ENCODE results near the gene SIGLEC7.
A peak's percentile ranks its signal among the peaks of the same experiment; 100 is the strongest.
"Not testable (repeated sequence)": the region's sequence is repeated elsewhere in the genome, so short reads cannot be mapped to it uniquely, and the experiment has no call there.

The SIGLEC7 gene

DNA sequence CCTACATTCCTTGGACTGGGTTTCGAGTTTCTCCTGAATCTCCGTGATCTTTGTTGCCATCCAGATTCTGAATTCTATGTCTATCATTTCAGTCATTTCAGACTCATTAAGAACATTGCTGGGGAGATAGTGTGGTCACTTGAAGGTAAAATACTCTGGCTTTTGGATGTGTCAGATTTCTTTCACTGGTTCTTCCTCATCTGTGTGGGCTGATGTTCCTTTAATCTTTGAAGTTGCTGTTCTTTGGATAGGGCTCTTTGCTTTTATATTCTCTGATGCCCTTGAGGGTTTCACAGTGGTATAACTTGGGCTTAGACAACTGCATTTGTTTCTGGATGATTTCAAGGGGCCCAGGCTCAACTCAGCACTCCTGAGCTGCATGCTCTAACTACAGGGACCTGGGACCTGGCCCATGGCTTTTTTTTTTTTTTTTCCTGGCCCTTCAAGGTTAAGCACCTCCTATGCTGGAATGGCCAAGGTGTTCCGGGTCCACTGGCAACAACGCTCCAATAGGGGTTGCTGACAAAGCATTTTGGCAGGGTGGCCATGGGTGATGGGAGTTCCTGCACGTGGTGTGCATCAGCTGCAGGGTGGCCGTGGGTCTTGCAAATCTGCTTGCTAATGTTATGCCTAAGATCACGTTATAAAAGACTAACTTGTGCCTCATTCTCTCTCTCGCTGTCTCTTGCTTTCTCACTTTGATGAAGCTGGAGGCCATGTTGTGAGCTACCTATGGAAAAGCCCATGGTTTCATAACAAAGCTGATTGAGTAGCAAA is 5.9 kb upstream of the SIGLEC7 start:
- no peak overlapping the region for H3K4me3 ChIP-seq (ENCODE audit: low read length)
- no peaks in the 10 kb centered on the region for H3K36me3 ChIP-seq (ENCODE audit: control insufficient read depth, insufficient read depth, low read length)
- H3K9ac ChIP-seq (ENCODE audit: low read length) = no peak overlapping the region
- no peaks in the 10 kb centered on the region for H3K27me3 ChIP-seq (ENCODE audit: control insufficient read depth, insufficient read depth, low read length)
- H3K27ac ChIP-seq (ENCODE audit: low read depth, low read length) = no peak overlapping the region
- H3K4me1 ChIP-seq (ENCODE audit: control insufficient read depth, insufficient read depth, low read length) = no peaks in the 10 kb centered on the region

DNA sequence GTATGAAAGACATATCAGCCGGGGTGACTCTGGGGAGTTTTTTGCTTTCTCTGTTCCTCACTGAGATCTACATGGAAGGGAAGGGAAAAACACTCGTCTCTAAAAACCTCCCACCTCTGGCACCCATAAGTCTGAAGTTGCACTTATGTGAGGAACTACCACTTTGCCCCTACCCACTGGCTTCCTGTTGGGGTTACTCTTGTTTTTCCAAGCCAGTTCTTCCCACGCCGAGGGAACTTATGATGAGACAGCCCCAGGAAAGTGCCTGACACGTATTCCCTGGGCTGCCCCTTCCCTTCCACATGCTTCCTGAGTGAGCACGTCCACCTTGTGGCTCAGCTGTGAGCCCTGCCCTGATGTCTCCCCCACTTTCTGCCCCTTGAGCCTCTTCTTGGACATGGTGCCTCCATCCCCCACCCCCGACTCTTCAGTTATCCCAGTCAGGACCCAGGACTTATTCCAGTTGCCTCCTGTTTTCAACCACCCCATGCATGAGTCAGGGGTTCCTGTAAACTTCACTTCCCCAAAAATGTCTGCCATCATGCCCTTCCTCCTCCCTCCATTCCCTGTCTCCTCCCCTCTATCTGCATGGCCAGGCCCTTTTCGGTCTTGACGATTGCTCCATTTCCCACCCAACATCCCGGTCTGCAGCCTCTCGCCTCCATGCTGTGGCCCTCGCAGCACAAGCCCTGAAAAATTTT is 5.1 kb upstream of the SIGLEC7 start:
- H3K9ac ChIP-seq (ENCODE audit: low read length) = no peak overlapping the region
- H3K27ac ChIP-seq (ENCODE audit: low read depth, low read length) = no peak overlapping the region
- H3K36me3 ChIP-seq (ENCODE audit: control insufficient read depth, insufficient read depth, low read length) = no peaks in the 10 kb centered on the region

DNA sequence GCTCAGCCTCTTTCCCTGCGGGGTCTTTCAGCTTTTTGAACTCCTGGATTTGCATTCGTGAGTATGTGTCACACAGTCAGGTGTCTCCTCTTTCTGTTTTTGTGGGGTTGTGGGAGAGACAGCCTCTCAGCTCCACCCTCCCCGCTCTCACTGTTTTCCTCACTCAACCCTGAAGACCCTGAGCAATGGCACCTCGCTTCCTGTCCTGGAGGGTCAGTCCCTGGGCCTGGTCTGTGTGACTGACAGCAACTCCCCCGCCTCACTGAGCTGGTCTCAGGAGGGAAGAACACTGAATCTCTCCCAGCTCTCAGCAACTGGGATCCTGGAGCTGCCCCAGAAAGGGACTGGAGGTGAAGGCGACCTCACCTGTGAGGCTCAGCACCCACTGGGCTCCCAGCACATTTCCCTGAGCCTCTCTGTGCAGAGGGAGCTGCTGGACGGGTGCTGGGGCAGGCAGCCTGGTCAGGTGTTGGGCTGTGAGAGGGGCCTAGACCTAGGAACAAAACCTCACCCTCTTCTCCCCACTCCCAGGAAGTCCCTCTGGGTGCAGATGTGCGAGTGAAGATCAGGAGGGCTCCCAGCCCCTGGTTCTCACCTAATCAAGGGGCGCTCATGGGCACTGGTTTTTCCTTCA is 4.2 kb upstream of the SIGLEC7 start:
- Histone ChIP-seq H3K27me3 (ENCODE audit: control insufficient read depth, insufficient read depth, low read length) (no peaks in the 10 kb centered on the region), H3K4me3 (ENCODE audit: low read length) (no peak overlapping the region), H3K27ac (ENCODE audit: low read depth, low read length) (no peak overlapping the region), H3K36me3 (ENCODE audit: control insufficient read depth, insufficient read depth, low read length) (no peaks in the 10 kb centered on the region), H3K4me1 (ENCODE audit: control insufficient read depth, insufficient read depth, low read length) (no peaks in the 10 kb centered on the region), H3K9ac (ENCODE audit: low read length) (no peak overlapping the region)

More for the DNA sequence above, 5.1 kb upstream of the SIGLEC7 start:
- Histone ChIP-seq H3K4me1 (ENCODE audit: control insufficient read depth, insufficient read depth, low read length) (no peaks in the 10 kb centered on the region), H3K27me3 (ENCODE audit: control insufficient read depth, insufficient read depth, low read length) (no peaks in the 10 kb centered on the region), H3K4me3 (ENCODE audit: low read length) (no peak overlapping the region)

DNA sequence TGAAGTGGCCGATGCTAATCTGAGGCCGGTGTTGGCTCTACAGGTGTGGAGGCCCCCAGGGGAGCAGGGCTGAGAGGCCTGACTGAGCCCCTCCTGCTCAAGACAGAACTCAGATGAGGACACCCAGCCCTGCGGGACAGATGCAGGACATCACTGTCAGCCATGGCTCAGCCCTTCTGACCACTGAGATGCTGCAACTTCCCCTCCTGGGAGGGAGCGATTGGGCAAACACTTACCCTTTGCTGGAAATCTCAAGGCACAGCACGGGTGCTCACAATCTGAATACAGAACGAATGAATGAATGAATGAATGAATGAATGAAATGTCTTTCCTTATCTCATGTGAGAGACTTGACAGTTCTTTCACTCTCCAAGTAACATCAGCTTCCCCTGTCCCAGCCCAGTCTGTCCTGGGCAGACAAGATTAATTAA is 3.5 kb upstream of the SIGLEC7 start:
- H3K4me3 ChIP-seq (ENCODE audit: low read length) = no peak overlapping the region
- H3K9ac ChIP-seq (ENCODE audit: low read length) = no peak overlapping the region
- no peak overlapping the region for H3K27ac ChIP-seq (ENCODE audit: low read depth, low read length)
- H3K4me1 ChIP-seq (ENCODE audit: control insufficient read depth, insufficient read depth, low read length) = no peaks in the 10 kb centered on the region
- H3K27me3 ChIP-seq (ENCODE audit: control insufficient read depth, insufficient read depth, low read length) = no peaks in the 10 kb centered on the region
- no peaks in the 10 kb centered on the region for H3K36me3 ChIP-seq (ENCODE audit: control insufficient read depth, insufficient read depth, low read length)

DNA sequence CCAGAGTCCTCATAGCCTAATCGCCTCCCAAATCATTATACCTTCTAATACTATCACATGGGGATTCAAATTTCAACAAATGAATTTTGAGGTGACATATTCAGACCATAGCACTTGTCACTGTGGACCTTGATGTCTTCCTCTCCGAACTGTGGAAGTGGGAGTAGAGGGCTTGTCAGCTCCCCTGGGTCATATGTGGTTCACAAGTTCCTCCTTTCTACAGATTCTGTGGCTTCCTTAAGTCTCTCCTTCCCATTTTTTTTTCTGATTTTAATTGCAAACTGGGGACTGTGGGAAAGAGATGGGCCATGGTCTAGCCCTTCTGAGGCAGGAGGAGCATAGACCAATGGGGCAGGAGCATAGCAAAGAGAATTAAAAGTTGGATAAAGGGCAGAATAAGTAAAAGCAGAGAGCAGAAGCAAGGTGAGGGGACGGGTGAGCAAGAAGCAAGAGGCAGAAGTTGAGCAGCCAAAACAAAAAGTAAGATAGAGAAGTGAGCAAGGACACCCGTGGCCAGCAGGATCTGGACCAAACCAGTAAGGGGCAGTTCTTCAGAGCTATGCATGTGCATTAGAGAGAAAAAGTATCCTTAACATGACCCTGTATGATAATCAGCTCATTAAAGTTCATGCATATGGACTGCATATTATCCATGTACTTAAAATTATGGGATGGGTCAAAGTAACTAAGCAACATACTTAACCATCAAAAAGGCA is 2.6 kb upstream of the SIGLEC7 start:
- peak overlapping the region; percentile 15 for H3K27ac ChIP-seq (ENCODE audit: low read depth, low read length)
- no peaks in the 10 kb centered on the region for H3K4me1 ChIP-seq (ENCODE audit: control insufficient read depth, insufficient read depth, low read length)
- no peak overlapping the region for H3K9ac ChIP-seq (ENCODE audit: low read length)
- no peaks in the 10 kb centered on the region for H3K36me3 ChIP-seq (ENCODE audit: control insufficient read depth, insufficient read depth, low read length)
- H3K4me3 ChIP-seq (ENCODE audit: low read length) = no peak overlapping the region
- H3K27me3 ChIP-seq (ENCODE audit: control insufficient read depth, insufficient read depth, low read length) = no peaks in the 10 kb centered on the region

DNA sequence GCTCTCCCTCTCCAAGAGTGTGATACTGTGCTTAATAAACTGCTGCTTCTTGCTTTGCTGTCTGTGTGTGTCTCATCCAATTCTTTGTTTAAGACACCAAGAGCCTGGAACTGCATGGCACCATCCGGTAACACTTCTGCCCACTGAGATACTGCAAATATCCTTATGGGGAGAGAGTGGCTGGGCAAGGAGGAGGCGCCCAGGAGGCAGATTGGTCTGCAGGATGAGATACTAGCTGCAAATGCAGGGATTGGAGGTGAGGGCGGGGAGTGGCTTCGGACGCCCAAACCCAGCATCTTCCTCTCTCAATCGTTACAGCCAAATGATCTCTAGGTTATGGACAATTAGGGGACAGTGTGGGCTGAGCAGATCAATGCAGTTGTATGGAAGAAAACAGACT is 1.7 kb upstream of the SIGLEC7 start:
- H3K4me3 ChIP-seq (ENCODE audit: low read length) = no peak overlapping the region
- H3K4me1 ChIP-seq (ENCODE audit: control insufficient read depth, insufficient read depth, low read length) = no peaks in the 10 kb centered on the region
- no peak overlapping the region for H3K27ac ChIP-seq (ENCODE audit: low read depth, low read length)
- H3K9ac ChIP-seq (ENCODE audit: low read length) = no peak overlapping the region
- H3K36me3 ChIP-seq (ENCODE audit: control insufficient read depth, insufficient read depth, low read length) = no peaks in the 10 kb centered on the region
- H3K27me3 ChIP-seq (ENCODE audit: control insufficient read depth, insufficient read depth, low read length) = no peaks in the 10 kb centered on the region

DNA sequence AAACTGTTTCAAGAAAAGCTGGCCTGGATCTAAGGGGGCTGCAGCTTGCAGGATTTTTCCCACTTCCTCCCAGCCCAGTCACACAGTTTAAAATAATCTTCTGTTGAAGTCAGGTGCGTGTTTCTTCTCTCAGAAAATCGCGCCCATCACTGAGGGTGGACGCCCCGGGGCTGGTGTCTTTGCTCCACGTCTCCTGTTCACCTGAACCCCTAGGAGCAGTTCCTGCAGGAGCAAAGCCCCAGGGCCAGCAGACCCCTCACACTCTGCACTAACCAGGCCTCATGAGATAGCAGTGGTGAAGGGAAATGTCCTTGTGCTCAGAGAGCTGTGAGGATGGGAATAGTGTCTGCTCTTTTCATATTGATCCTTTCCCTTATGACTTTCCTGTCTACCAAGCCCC is 920 bp upstream of the SIGLEC7 start:
- no peak overlapping the region for H3K27ac ChIP-seq (ENCODE audit: low read depth, low read length)

DNA sequence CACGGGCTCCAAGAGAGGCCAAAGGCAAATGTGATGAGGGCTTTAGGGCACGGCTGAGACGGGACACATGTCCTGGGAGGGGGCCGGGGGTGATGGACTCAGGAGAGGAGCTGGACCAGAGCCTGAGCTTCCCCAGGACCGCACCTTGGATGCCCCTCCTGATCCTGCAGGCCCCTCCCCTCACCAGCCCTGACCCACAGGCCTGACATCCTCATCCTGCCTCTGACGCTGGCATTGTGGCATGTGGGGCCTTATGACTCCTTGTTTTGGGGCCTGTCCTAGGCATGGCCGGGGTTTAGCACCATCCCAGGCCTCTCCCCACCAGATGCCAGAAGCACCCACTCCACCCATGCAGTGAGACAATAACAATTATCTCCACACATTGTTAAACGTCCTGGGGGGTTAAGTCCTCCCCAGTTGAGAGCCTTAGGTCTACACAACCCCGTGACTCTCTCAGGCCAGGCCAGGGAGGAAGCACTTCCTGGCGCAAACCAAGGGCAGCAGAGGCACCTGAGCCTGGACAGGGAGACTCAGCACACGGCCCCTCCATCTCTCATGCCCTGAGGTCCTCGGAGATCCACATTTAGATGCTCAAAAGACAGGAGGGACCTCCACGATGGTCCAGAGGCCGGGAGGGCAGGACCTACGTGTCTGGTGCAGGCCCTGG is 841 bp downstream of the SIGLEC7 start:
- not testable (repeated sequence) for H3K36me3 ChIP-seq (ENCODE audit: control insufficient read depth, insufficient read depth, low read length); H3K4me3 ChIP-seq (ENCODE audit: low read length); H3K9ac ChIP-seq (ENCODE audit: low read length); H3K4me1 ChIP-seq (ENCODE audit: control insufficient read depth, insufficient read depth, low read length); H3K27me3 ChIP-seq (ENCODE audit: control insufficient read depth, insufficient read depth, low read length); H3K27ac ChIP-seq (ENCODE audit: low read depth, low read length)

More for the DNA sequence above, 920 bp upstream of the SIGLEC7 start:
- Histone ChIP-seq H3K27me3 (ENCODE audit: control insufficient read depth, insufficient read depth, low read length) (no peaks in the 10 kb centered on the region), H3K36me3 (ENCODE audit: control insufficient read depth, insufficient read depth, low read length) (no peaks in the 10 kb centered on the region), H3K4me1 (ENCODE audit: control insufficient read depth, insufficient read depth, low read length) (no peaks in the 10 kb centered on the region), H3K4me3 (ENCODE audit: low read length) (no peak overlapping the region), H3K9ac (ENCODE audit: low read length) (no peak overlapping the region)

DNA sequence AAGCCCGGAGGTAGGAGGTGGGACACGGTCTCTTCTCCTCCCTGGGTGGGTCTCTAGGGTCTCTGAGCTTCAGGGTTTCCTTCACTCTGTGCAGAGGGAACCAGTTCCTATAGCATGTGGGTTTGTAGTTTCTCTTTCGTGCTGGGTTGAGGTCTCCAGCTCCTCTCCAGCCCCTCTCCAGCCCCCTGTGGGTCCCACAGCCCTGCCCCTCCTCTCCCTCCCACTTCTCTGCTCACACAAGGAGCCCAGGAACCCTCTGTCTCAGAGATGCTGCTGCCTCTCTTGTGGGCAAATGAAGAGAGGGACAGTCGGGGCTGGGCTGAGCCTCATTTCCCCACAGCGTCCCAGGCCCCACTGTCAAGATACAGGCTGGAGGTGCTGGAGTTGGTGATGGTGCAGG is 1.4 kb downstream of the SIGLEC7 start:
- H3K27me3 ChIP-seq (ENCODE audit: control insufficient read depth, insufficient read depth, low read length) = no peaks in the 10 kb centered on the region
- H3K36me3 ChIP-seq (ENCODE audit: control insufficient read depth, insufficient read depth, low read length) = no peaks in the 10 kb centered on the region
- H3K27ac ChIP-seq (ENCODE audit: low read depth, low read length) = no peak overlapping the region
- H3K4me1 ChIP-seq (ENCODE audit: control insufficient read depth, insufficient read depth, low read length) = no peaks in the 10 kb centered on the region
- H3K4me3 ChIP-seq (ENCODE audit: low read length) = no peak overlapping the region
- no peak overlapping the region for H3K9ac ChIP-seq (ENCODE audit: low read length)

DNA sequence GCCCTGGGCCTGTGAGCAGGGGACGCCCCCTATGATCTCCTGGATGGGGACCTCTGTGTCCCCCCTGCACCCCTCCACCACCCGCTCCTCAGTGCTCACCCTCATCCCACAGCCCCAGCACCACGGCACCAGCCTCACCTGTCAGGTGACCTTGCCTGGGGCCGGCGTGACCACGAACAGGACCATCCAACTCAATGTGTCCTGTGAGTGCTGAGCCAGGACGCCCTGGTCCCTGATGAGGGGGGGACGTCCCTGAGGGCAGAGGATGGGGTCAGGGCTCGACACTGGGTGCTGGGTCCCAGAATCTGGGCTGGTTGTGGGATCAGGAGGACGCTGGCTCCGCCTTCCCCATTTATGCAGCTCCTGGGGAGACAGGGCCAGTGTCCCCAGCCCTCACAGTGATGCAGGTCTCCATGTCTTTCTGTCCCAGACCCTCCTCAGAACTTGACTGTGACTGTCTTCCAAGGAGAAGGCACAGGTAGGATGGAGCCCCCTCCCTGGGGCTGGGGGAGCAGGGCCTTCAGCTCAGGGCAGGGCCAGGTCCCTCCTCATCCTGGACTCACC is 2.5 kb downstream of the SIGLEC7 start:
- no peaks in the 10 kb centered on the region for H3K27me3 ChIP-seq (ENCODE audit: control insufficient read depth, insufficient read depth, low read length)
- no peak overlapping the region for H3K27ac ChIP-seq (ENCODE audit: low read depth, low read length)
- no peak overlapping the region for H3K4me3 ChIP-seq (ENCODE audit: low read length)
- no peaks in the 10 kb centered on the region for H3K4me1 ChIP-seq (ENCODE audit: control insufficient read depth, insufficient read depth, low read length)
- H3K36me3 ChIP-seq (ENCODE audit: control insufficient read depth, insufficient read depth, low read length) = no peaks in the 10 kb centered on the region
- no peak overlapping the region for H3K9ac ChIP-seq (ENCODE audit: low read length)

DNA sequence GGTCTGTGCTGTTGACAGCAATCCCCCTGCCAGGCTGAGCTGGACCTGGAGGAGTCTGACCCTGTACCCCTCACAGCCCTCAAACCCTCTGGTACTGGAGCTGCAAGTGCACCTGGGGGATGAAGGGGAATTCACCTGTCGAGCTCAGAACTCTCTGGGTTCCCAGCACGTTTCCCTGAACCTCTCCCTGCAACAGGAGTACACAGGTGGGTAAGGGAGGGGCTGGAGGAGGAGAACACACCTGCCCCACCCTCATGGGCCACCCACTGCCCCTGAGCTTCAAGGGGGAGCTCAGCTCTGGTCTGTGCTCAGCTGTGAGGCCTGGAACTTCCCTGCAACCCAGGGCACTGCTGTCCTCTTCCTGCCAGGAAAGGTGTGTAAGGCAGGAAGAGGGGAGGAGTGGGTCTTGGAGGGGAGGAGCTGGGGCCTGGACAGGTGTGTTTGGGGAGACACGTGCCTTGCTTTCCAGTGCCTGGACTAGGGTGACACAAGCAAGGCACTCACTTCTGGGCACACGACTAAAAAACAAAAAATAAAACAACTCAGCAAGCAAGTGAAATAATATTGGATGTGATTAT is 3.9 kb downstream of the SIGLEC7 start:
- Histone ChIP-seq H3K4me1 (ENCODE audit: control insufficient read depth, insufficient read depth, low read length) (no peaks in the 10 kb centered on the region), H3K4me3 (ENCODE audit: low read length) (no peak overlapping the region), H3K27me3 (ENCODE audit: control insufficient read depth, insufficient read depth, low read length) (no peaks in the 10 kb centered on the region), H3K27ac (ENCODE audit: low read depth, low read length) (no peak overlapping the region), H3K36me3 (ENCODE audit: control insufficient read depth, insufficient read depth, low read length) (no peaks in the 10 kb centered on the region), H3K9ac (ENCODE audit: low read length) (no peak overlapping the region)
